Neural cell (in vitro differentiated cells): ENCODE measurements around the gene RBM17. TPM values are rescaled to one million over a fixed set of nuclear protein-coding genes. Genes with fewer than 3 reads are reported as not detected.
"Not testable (repeated sequence)": the region's sequence is repeated elsewhere in the genome, so short reads cannot be mapped to it uniquely, and the experiment has no call there.

Experiments used
- H2AFZ ChIP-seq: fragments of 200-600, 300-800 bp; sonication (generic), shearing (Covaris generic); 2 replicates; pipeline ENCODE4 v1.6.0; 2014; ENCODE audit warnings: low read depth, mild to moderate bottlenecking, antibody characterized with exemption, low read length, moderate library complexity
- H3F3A ChIP-seq: fragments of 200-600 bp; shearing (Covaris generic); 2 replicates; pipeline ENCODE4 v1.6.1; 2016; ENCODE audit warnings: mild to moderate bottlenecking, moderate library complexity, mixed read lengths, antibody characterized with exemption, low read length; ENCODE audit not compliant: insufficient read depth, poor library complexity, severe bottlenecking
- H3K27ac ChIP-seq: fragments of 200-600, 300-800 bp; sonication (generic), shearing (Covaris generic); 2 replicates; pipeline ENCODE4 v1.5.1; 2014; ENCODE audit warnings: mild to moderate bottlenecking, low read length, moderate library complexity
- H3K27me3 ChIP-seq: fragments of 300-800, 200-600 bp; sonication (generic), shearing (Covaris generic); 2 replicates; pipeline ENCODE4 v1.6.0; 2014; ENCODE audit warnings: mild to moderate bottlenecking, low read depth, low read length, moderate library complexity; ENCODE audit not compliant: insufficient read depth
- H3K36me3 ChIP-seq: fragments of 300-800, 200-600 bp; sonication (generic), shearing (Covaris generic); 2 replicates; pipeline ENCODE4 v1.5.1; 2014; ENCODE audit warnings: mild to moderate bottlenecking, antibody characterized with exemption, low read length, moderate library complexity; ENCODE audit not compliant: insufficient read depth
- H3K4me2 ChIP-seq: fragments of 300-800, 200-600 bp; sonication (generic), shearing (Covaris generic); 2 replicates; pipeline ENCODE4 v1.6.0; 2014; ENCODE audit warnings: mild to moderate bottlenecking, low read length
- H3K4me3 ChIP-seq: fragments of 300-800, 200-600 bp; sonication (generic), shearing (Covaris generic); 2 replicates; pipeline ENCODE4 v1.5.1; 2014; ENCODE audit warnings: mild to moderate bottlenecking, low read length, moderate library complexity
- H3K79me2 ChIP-seq: fragments of 200-600 bp; shearing (Covaris generic); replicated peaks from 2 replicates; pipeline ENCODE4 v1.6.0; 2014; ENCODE audit warnings: mild to moderate bottlenecking, low read length, moderate library complexity; ENCODE audit not compliant: insufficient read depth
- H3K9ac ChIP-seq: fragments of 300-800, 200-600 bp; sonication (generic), shearing (Covaris generic); 2 replicates; pipeline ENCODE4 v1.6.1; 2016; ENCODE audit warnings: mild to moderate bottlenecking, low read length, mixed read lengths
- H3K9me2 ChIP-seq: fragments of 200-600 bp; shearing (Covaris generic); 2 replicates; pipeline ENCODE4 v1.6.1; 2016; ENCODE audit warnings: mild to moderate bottlenecking, low read length, mixed read lengths; ENCODE audit not compliant: insufficient read depth
- H3K9me3 ChIP-seq: fragments of 200-600, 300-800 bp; sonication (generic), shearing (Covaris generic); 2 replicates; pipeline ENCODE4 v1.6.1; 2016; ENCODE audit warnings: mild to moderate bottlenecking, mixed run types, low read length, moderate library complexity, mixed read lengths
- H4K20me1 ChIP-seq: fragments of 200-600 bp; shearing (Covaris generic); 2 replicates; pipeline ENCODE4 v1.6.1; 2016; ENCODE audit warnings: mild to moderate bottlenecking, mixed run types; ENCODE audit not compliant: insufficient read depth
- EP300 ChIP-seq: fragments of 450-650 bp; conservative IDR thresholded peaks from 2 replicates; pipeline ENCODE4 v1.6.1; 2014; ENCODE audit warnings: antibody characterized with exemption, mild to moderate bottlenecking, moderate library complexity; ENCODE audit not compliant: poor library complexity, severe bottlenecking
- EZH2 ChIP-seq: fragments of 200-600, 300-800 bp; shearing (Covaris generic), sonication (generic); IDR thresholded peaks from 2 replicates; pipeline ENCODE4 v1.6.1; 2014; ENCODE audit warnings: antibody characterized with exemption, low read length, borderline replicate concordance, mild to moderate bottlenecking; ENCODE audit not compliant: insufficient read depth, poor library complexity, severe bottlenecking
- MXI1 ChIP-seq: fragments of 450-650 bp; conservative IDR thresholded peaks from 2 replicates; pipeline ENCODE4 v1.6.1; 2014; ENCODE audit warnings: antibody characterized with exemption, mild to moderate bottlenecking; ENCODE audit not compliant: poor library complexity, severe bottlenecking
- POLR2AphosphoS5 ChIP-seq: IDR thresholded peaks from 2 replicates; pipeline ENCODE4 v1.6.1; 2012
- RAD21 ChIP-seq: fragments of 450-650 bp; conservative IDR thresholded peaks from 2 replicates; pipeline ENCODE4 v1.6.1; 2014; ENCODE audit warnings: antibody characterized with exemption, mild to moderate bottlenecking, moderate library complexity
- SMC3 ChIP-seq: fragments of 450-650 bp; conservative IDR thresholded peaks from 2 replicates; pipeline ENCODE4 v1.6.1; 2014; ENCODE audit warnings: antibody characterized with exemption, mild to moderate bottlenecking, moderate library complexity; ENCODE audit not compliant: poor library complexity
- TAF1 ChIP-seq: IDR thresholded peaks from 2 replicates; pipeline ENCODE4 v1.6.1; 2012; ENCODE audit warnings: low read depth
- polyA plus RNA-seq: library from polyadenylated mRNA; depleted of rRNA; stranded (reverse); fragments of >200 nt; gene quantifications from 2 replicates; pipeline ENCODE4 v1.2.3, GENCODE V29; 2014
- TF ChIP-seq, protein P1 (sequence below): fragments of 450-650 bp; IDR thresholded peaks from 2 replicates; pipeline ENCODE4 v1.5.1; 2014; ENCODE audit warnings: antibody characterized with exemption, mild to moderate bottlenecking, moderate library complexity; ENCODE audit not compliant: poor library complexity, severe bottlenecking
- TF ChIP-seq, protein P2 (sequence below): IDR thresholded peaks from 2 replicates; pipeline ENCODE4 v1.6.1; 2012; ENCODE audit warnings: borderline replicate concordance

The RBM17 gene
- polyA plus RNA-seq, 1 donor from 2014 or later: 109 TPM

DNA sequence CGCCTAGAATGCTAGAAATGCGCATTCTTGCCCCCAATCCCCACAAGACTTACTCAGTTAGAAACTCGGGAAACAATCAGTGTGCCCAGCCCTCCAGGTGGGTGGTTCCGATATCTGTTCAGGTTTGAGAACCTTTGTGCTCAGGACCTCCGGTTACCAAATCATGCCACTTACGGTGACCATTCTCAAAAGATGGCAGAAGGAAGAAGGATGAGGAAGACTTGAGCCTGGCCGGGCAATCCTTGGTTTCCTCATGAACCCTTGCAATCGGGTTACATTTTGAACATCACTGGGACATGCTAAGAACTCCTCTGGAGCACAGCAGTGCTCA lies 52.1 kb downstream of the RBM17 start:
- Histone ChIP-seq H3K4me2 (no peak overlapping the region), H3K9me3 (no peaks in the 10 kb centered on the region), H2AFZ (no peak overlapping the region), H3F3A (no peaks in the 10 kb centered on the region), H4K20me1 (no peaks in the 10 kb centered on the region), H3K27ac (no peak overlapping the region), H3K9me2 (no peaks in the 10 kb centered on the region), H3K9ac (no peak overlapping the region), H3K79me2 (no peaks in the 10 kb centered on the region), H3K36me3 (no peaks in the 10 kb centered on the region), H3K4me3 (no peak overlapping the region), H3K27me3 (peaks cover 21% of the 10 kb centered on the region)
- TF ChIP-seq EP300 (no peak), POLR2AphosphoS5 (no peak), TAF1 (no peak), EZH2 (no peak), SMC3 (no peak), MXI1 (no peak), RAD21 (no peak)
- TF ChIP-seq, protein P1, sequence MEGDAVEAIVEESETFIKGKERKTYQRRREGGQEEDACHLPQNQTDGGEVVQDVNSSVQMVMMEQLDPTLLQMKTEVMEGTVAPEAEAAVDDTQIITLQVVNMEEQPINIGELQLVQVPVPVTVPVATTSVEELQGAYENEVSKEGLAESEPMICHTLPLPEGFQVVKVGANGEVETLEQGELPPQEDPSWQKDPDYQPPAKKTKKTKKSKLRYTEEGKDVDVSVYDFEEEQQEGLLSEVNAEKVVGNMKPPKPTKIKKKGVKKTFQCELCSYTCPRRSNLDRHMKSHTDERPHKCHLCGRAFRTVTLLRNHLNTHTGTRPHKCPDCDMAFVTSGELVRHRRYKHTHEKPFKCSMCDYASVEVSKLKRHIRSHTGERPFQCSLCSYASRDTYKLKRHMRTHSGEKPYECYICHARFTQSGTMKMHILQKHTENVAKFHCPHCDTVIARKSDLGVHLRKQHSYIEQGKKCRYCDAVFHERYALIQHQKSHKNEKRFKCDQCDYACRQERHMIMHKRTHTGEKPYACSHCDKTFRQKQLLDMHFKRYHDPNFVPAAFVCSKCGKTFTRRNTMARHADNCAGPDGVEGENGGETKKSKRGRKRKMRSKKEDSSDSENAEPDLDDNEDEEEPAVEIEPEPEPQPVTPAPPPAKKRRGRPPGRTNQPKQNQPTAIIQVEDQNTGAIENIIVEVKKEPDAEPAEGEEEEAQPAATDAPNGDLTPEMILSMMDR: no peak
- TF ChIP-seq, protein P2, sequence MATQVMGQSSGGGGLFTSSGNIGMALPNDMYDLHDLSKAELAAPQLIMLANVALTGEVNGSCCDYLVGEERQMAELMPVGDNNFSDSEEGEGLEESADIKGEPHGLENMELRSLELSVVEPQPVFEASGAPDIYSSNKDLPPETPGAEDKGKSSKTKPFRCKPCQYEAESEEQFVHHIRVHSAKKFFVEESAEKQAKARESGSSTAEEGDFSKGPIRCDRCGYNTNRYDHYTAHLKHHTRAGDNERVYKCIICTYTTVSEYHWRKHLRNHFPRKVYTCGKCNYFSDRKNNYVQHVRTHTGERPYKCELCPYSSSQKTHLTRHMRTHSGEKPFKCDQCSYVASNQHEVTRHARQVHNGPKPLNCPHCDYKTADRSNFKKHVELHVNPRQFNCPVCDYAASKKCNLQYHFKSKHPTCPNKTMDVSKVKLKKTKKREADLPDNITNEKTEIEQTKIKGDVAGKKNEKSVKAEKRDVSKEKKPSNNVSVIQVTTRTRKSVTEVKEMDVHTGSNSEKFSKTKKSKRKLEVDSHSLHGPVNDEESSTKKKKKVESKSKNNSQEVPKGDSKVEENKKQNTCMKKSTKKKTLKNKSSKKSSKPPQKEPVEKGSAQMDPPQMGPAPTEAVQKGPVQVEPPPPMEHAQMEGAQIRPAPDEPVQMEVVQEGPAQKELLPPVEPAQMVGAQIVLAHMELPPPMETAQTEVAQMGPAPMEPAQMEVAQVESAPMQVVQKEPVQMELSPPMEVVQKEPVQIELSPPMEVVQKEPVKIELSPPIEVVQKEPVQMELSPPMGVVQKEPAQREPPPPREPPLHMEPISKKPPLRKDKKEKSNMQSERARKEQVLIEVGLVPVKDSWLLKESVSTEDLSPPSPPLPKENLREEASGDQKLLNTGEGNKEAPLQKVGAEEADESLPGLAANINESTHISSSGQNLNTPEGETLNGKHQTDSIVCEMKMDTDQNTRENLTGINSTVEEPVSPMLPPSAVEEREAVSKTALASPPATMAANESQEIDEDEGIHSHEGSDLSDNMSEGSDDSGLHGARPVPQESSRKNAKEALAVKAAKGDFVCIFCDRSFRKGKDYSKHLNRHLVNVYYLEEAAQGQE: no peak

DNA sequence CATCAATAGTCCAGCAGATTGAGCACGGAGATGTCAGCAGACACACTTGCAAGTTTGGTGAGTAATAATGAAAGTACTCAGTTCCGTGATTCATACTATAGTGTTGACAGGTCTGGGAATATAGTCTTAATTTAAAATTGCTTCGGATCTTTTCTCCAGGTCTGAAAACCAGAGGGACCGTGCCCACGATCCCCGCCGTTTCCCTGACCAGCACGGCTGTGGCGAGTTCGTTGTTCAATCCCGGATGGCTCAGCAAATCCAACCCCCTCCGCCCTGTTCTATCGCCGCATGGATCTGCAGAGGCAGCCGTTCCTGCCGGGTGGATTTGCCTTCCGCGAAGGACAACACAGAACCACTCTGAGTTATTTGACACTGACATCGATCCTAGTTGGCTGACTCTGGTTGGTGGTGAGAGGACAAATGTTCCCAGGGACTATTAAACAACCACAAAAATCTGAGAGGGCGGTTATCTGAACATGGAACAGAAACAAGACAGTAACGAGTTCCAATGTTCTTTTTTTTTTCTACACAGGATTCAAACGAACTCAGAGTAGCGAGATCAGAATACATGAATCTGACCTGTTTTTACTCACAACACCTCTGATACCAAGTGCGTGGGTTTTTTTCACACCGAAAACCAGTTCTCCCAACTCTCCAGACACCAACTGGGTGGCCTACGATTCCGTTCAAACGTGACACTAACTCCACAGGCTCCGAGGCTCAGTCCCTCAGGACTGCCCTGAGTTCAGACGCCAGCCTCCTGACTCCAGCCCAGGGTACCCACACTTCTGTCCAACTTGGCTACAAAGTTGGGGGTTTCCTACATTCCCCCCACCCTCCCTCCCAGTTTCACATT lies 52.7 kb downstream of the RBM17 start:
- no peak overlapping the region for H2AFZ ChIP-seq

DNA sequence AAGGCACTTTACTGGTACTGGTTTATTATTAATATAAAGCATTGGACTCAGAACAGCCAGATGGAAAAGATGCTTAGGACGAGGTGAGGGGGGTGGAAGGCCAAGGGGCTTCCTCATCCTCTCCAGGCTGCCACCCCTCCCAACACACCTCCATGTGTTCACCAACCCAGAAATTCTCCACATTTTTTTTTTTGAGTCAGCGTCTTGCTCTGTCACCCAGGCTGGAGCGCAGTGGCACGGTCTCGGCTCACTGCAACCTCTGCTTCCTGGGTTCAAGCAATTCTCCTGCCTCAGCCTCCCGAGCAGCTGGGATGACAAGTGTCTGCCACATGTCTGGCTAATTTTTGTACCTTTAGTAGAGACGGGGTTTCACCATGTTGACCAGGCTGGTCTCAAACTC lies 53.4 kb downstream of the RBM17 start:
- not testable (repeated sequence) for H3K9me3 ChIP-seq, H3K36me3 ChIP-seq, H3K4me2 ChIP-seq, H3F3A ChIP-seq, H3K27ac ChIP-seq, H3K9ac ChIP-seq, H4K20me1 ChIP-seq, H3K4me3 ChIP-seq, H2AFZ ChIP-seq, H3K79me2 ChIP-seq, H3K9me2 ChIP-seq
- peaks cover 25% of the 10 kb centered on the region for H3K27me3 ChIP-seq

More for the DNA sequence above, 52.7 kb downstream of the RBM17 start:
- TF ChIP-seq POLR2AphosphoS5: no peak
- TF ChIP-seq, protein P2: no peak
- no peak for TF ChIP-seq EP300
- no peak for TF ChIP-seq MXI1
- H3K4me2 ChIP-seq: no peak overlapping the region
- no peaks in the 10 kb centered on the region for H3K36me3 ChIP-seq
- no peak overlapping the region for H3K4me3 ChIP-seq
- peaks cover 25% of the 10 kb centered on the region for H3K27me3 ChIP-seq
- no peaks in the 10 kb centered on the region for H3F3A ChIP-seq
- no peaks in the 10 kb centered on the region for H3K9me3 ChIP-seq
- no peak overlapping the region for H3K9ac ChIP-seq
- no peak overlapping the region for H3K27ac ChIP-seq
- H3K79me2 ChIP-seq: no peaks in the 10 kb centered on the region
- H3K9me2 ChIP-seq: no peaks in the 10 kb centered on the region
- no peaks in the 10 kb centered on the region for H4K20me1 ChIP-seq
